Activated T-cell treated with anti-CD3 and anti-CD28 coated beads, Interleukin-2, amount 50 U/mL, for 1 hour (primary cell): ENCODE results near the gene MTCH2.

Source experiments
- DNase-seq: peaks from one replicate; pipeline ENCODE4 v3.0.0-alpha.2; 2020

MTCH2 gene

GRCh38 chr11:47631473-47631872, 10.9 kb downstream of the MTCH2 start:
- no peak for DNase-seq

- no peak for DNase-seq
These were observed 14.3 kb downstream of the MTCH2 start for GRCh38 chr11:47628026-47628425.

- DNase-seq: no peak
These were observed 16.1 kb downstream of the MTCH2 start for GRCh38 chr11:47626234-47626633.

GRCh38 chr11:47620836-47621378, 21.5 kb downstream of the MTCH2 start:
- no peak for DNase-seq

- DNase-seq: no peak
These were observed 24.9 kb downstream of the MTCH2 start for GRCh38 chr11:47617417-47617809.

- no peak for DNase-seq
These were observed 25.5 kb downstream of the MTCH2 start for GRCh38 chr11:47616726-47617416.

GRCh38 chr11:47615249-47615648, 27.1 kb downstream of the MTCH2 start:
- no peak for DNase-seq

GRCh38 chr11:47611348-47611794, 31.0 kb downstream of the MTCH2 start:
- no peak for DNase-seq

GRCh38 chr11:47609675-47610074, 32.7 kb downstream of the MTCH2 start:
- no peak for DNase-seq

GRCh38 chr11:47607380-47607779, 35.0 kb downstream of the MTCH2 start:
- DNase-seq: no peak

- DNase-seq: no peak
These were observed 35.6 kb downstream of the MTCH2 start for GRCh38 chr11:47606731-47607130.

GRCh38 chr11:47605921-47606320, 36.4 kb downstream of the MTCH2 start:
- no peak for DNase-seq

GRCh38 chr11:47603295-47603694, 39.1 kb downstream of the MTCH2 start:
- no peak for DNase-seq

- no peak for DNase-seq
These were observed 42.5 kb downstream of the MTCH2 start for GRCh38 chr11:47599902-47600301.

- no peak for DNase-seq
These were observed 46.4 kb downstream of the MTCH2 start for GRCh38 chr11:47595967-47596366.

- no peak for DNase-seq
These were observed 47.3 kb downstream of the MTCH2 start for GRCh38 chr11:47595029-47595428.

- no peak for DNase-seq
These were observed 48.2 kb downstream of the MTCH2 start, which contains the start of gene C1QTNF4 for GRCh38 chr11:47593934-47594855. TSS of gene C1QTNF4 (minus strand) at chr11:47594411. CDS start at chr11:47590810, 3,601 bp downstream.

GRCh38 chr11:47593492-47593933, 48.8 kb downstream of the MTCH2 start:
- DNase-seq: no peak

GRCh38 chr11:47592970-47593369, 49.4 kb downstream of the MTCH2 start:
- DNase-seq: no peak

- no peak for DNase-seq
These were observed 50.1 kb downstream of the MTCH2 start for GRCh38 chr11:47592251-47592650.

GRCh38 chr11:47591764-47592163, 50.6 kb downstream of the MTCH2 start:
- no peak for DNase-seq

- no peak for DNase-seq
These were observed 52.1 kb downstream of the MTCH2 start for GRCh38 chr11:47589977-47590861.

- no peak for DNase-seq
These were observed 52.8 kb downstream of the MTCH2 start for GRCh38 chr11:47589584-47589976.
